SK-N-SH (cell line): ENCODE results near the gene SPDEF. TPM values are rescaled to one million over a fixed set of nuclear protein-coding genes. Genes with fewer than 3 reads are reported as not detected.

Source experiments
- CTCF ChIA-PET: fragments of 300-600, 350-600 bp; formaldehyde crosslinking; extraction: SDS; loops from one replicate; lab custom pipeline; 2021; lab: Yijun Ruan, JAX
- POLR2A ChIA-PET: fragments of 350-600 bp; sonication (Branson Sonifier 250); formaldehyde crosslinking; extraction: SDS; loops from one replicate; lab custom pipeline; 2020; ENCODE audit warnings: antibody characterized with exemption, inconsistent platforms; lab: Yijun Ruan, JAX
- DNase-seq: peaks from one replicate; pipeline ENCODE4 v3.0.0; 2012
- H2AFZ ChIP-seq: fragments of 200-600 bp; sonication (generic); 2 replicates; pipeline ENCODE4 v1.8.1; 2016; ENCODE audit warnings: antibody characterized with exemption, mild to moderate bottlenecking, low read depth
- H3F3A ChIP-seq: fragments of 200-600 bp; sonication (generic); replicated peaks from 2 replicates; pipeline ENCODE3; 2016; ENCODE audit warnings: antibody characterized with exemption, mild to moderate bottlenecking; ENCODE audit not compliant: insufficient read depth
- H3K27ac ChIP-seq, 2 experiments: fragments of 200-500 bp in 1 of 2; fragments of 200-600 bp in 1 of 2; sonication (Bioruptor generic) in 1 of 2; sonication (generic), shearing (Covaris generic) in 1 of 2; 2 replicates each; pipeline versions ENCODE4 v1.5.1 to v1.6.1; 2014 to 2016; ENCODE audit warnings: low read depth in 2 of 2, inconsistent platforms in 1 of 2, low read length in 1 of 2, mild to moderate bottlenecking in 1 of 2, mixed read lengths in 1 of 2
- H3K27me3 ChIP-seq: fragments of 200-600 bp; sonication (generic), shearing (Covaris generic); 2 replicates; pipeline ENCODE4 v1.6.1; 2016; ENCODE audit warnings: mixed run types; ENCODE audit not compliant: insufficient read depth
- H3K36me3 ChIP-seq, 2 experiments: fragments of 200-500 bp in 1 of 2; fragments of 200-600 bp in 1 of 2; sonication (Bioruptor generic) in 1 of 2; sonication (generic) in 1 of 2; replicated peaks in 1 of 2; 2 replicates each; pipeline versions ENCODE3 to v1.5.1; 2014 to 2016; ENCODE audit warnings: low read length in 1 of 2, mild to moderate bottlenecking in 1 of 2; ENCODE audit not compliant: insufficient read depth in 2 of 2, control insufficient read depth in 1 of 2
- H3K4me1 ChIP-seq, 2 experiments: fragments of 200-500 bp in 1 of 2; fragments of 200-600 bp in 1 of 2; sonication (Bioruptor generic) in 1 of 2; sonication (generic), shearing (Covaris generic) in 1 of 2; 2 replicates each; pipeline versions ENCODE4 v1.5.1 to v1.6.1; 2014 to 2016; ENCODE audit warnings: low read depth in 1 of 2, low read length in 1 of 2, mixed run types in 1 of 2; ENCODE audit not compliant: insufficient read depth in 2 of 2, control insufficient read depth in 1 of 2
- H3K4me2 ChIP-seq: fragments of 200-600 bp; sonication (generic), shearing (Covaris generic); 2 replicates; pipeline ENCODE4 v1.6.1; 2017; ENCODE audit warnings: mixed run types
- H3K4me3 ChIP-seq, 2 experiments: fragments of 200-500 bp in 1 of 2; fragments of 200-600 bp in 1 of 2; sonication (Bioruptor generic) in 1 of 2; sonication (generic), shearing (Covaris generic) in 1 of 2; 2 replicates each; pipeline versions ENCODE4 v1.5.1 to v1.8.1; 2014 to 2016; ENCODE audit warnings: low read depth in 2 of 2, inconsistent platforms in 1 of 2, low read length in 1 of 2, mild to moderate bottlenecking in 1 of 2, mixed read lengths in 1 of 2, moderate library complexity in 1 of 2
- H3K79me2 ChIP-seq: fragments of 200-600 bp; sonication (generic); 2 replicates; pipeline ENCODE4 v1.8.1; 2017; ENCODE audit warnings: mild to moderate bottlenecking; ENCODE audit not compliant: insufficient read depth
- H3K9ac ChIP-seq: fragments of 200-600 bp; sonication (generic); 2 replicates; pipeline ENCODE4 v1.6.1; 2017; ENCODE audit warnings: mixed run types
- H3K9me2 ChIP-seq: fragments of 200-600 bp; sonication (generic); 2 replicates; pipeline ENCODE4 v1.6.1; 2017; ENCODE audit warnings: mixed run types
- H3K9me3 ChIP-seq: fragments of 200-600 bp; sonication (generic); 2 replicates; pipeline ENCODE4 v1.6.1; 2017; ENCODE audit warnings: mixed run types, mild to moderate bottlenecking, moderate library complexity
- H4K20me1 ChIP-seq: fragments of 200-600 bp; sonication (generic); 2 replicates; pipeline ENCODE4 v1.6.1; 2017; ENCODE audit warnings: mild to moderate bottlenecking, mixed run types; ENCODE audit not compliant: insufficient read depth
- ELF1 ChIP-seq: IDR thresholded peaks from 2 replicates; pipeline ENCODE4 v1.4.0; 2012
- EP300 ChIP-seq, 2 experiments: IDR thresholded peaks; 2 replicates each; pipeline versions ENCODE4 v1.4.0 to v1.6.1; 2012; ENCODE audit warnings: borderline replicate concordance in 1 of 2, low read depth in 1 of 2, low read length in 1 of 2
- EZH2phosphoT487 ChIP-seq: fragments of 200-600 bp; sonication (generic); IDR thresholded peaks from 2 replicates; pipeline ENCODE4 v1.6.1; 2017; ENCODE audit warnings: low read depth, mixed run types, mild to moderate bottlenecking, antibody characterized with exemption, moderate library complexity, borderline replicate concordance
- FOSL2 ChIP-seq: IDR thresholded peaks from 2 replicates; pipeline ENCODE4 v1.4.0; 2012; ENCODE audit warnings: low read depth, mild to moderate bottlenecking, moderate library complexity, borderline replicate concordance
- FOXJ3 ChIP-seq: sonication (generic); formaldehyde crosslinking; IDR thresholded peaks from 2 replicates; pipeline ENCODE4 v1.5.1; 2020; ENCODE audit warnings: mild to moderate bottlenecking, missing genetic modification reagents
- FOXM1 ChIP-seq: IDR thresholded peaks from 2 replicates; pipeline ENCODE4 v1.4.0; 2012; ENCODE audit warnings: low read depth, mild to moderate bottlenecking
- GABPA ChIP-seq: IDR thresholded peaks from 2 replicates; pipeline ENCODE4 v1.4.0; 2012; ENCODE audit warnings: low read depth, mild to moderate bottlenecking
- NFIC ChIP-seq: IDR thresholded peaks from 2 replicates; pipeline ENCODE4 v1.4.0; 2012; ENCODE audit warnings: borderline replicate concordance
- NRF1 ChIP-seq: IDR thresholded peaks from 2 replicates; pipeline ENCODE4 v1.6.1; 2012; ENCODE audit warnings: low read depth, mild to moderate bottlenecking, low read length
- PBX3 ChIP-seq: IDR thresholded peaks from 2 replicates; pipeline ENCODE4; 2012
- POLR2AphosphoS5 ChIP-seq: IDR thresholded peaks from 2 replicates; pipeline ENCODE4 v1.6.1; 2012; ENCODE audit warnings: low read depth, low read length
- REST ChIP-seq: IDR thresholded peaks from 2 replicates; pipeline ENCODE4 v1.6.1; 2012; ENCODE audit warnings: mild to moderate bottlenecking, low read depth, low read length, moderate library complexity
- RFX5 ChIP-seq: IDR thresholded peaks from 2 replicates; pipeline ENCODE4 v1.6.1; 2012; ENCODE audit warnings: mild to moderate bottlenecking, improper control_type of control experiment, low read length
- RXRA ChIP-seq: IDR thresholded peaks from 2 replicates; pipeline ENCODE4 v1.4.0; 2012; ENCODE audit warnings: low read depth, mild to moderate bottlenecking, borderline replicate concordance
- SIN3A ChIP-seq: IDR thresholded peaks from 2 replicates; pipeline ENCODE4 v1.6.1; 2012; ENCODE audit warnings: low read depth, mild to moderate bottlenecking, low read length, moderate library complexity, borderline replicate concordance
- SMC3 ChIP-seq: IDR thresholded peaks from 2 replicates; pipeline ENCODE4 v1.6.1; 2012; ENCODE audit warnings: low read depth, low read length, improper control_type of control experiment
- TEAD4 ChIP-seq: IDR thresholded peaks from 2 replicates; pipeline ENCODE4 v1.4.0; 2012; ENCODE audit warnings: mild to moderate bottlenecking, borderline replicate concordance; ENCODE audit not compliant: insufficient read depth
- USF2 ChIP-seq: fragments of 150-350 bp; IDR thresholded peaks from 2 replicates; pipeline ENCODE4 v1.6.1; 2017; ENCODE audit warnings: antibody characterized with exemption, low read length, low read depth, borderline replicate concordance
- YY1 ChIP-seq: IDR thresholded peaks from 2 replicates; pipeline ENCODE4 v1.4.0; 2012; ENCODE audit warnings: low read depth, mild to moderate bottlenecking
- ZBTB33 ChIP-seq: IDR thresholded peaks from 2 replicates; pipeline ENCODE4 v1.4.0; 2012; ENCODE audit warnings: low read depth, borderline replicate concordance
- WGBS: methylation state at CpG from one replicate; pipeline ENCODE4 v1.1.6; 2017; ENCODE audit warnings: low lambda C conversion rate; 5-methylcytosine and 5-hydroxymethylcytosine counted together
- polyA plus RNA-seq, 3 experiments: library from polyadenylated mRNA; depleted of rRNA; stranded (reverse); fragments of >200 nt; gene quantifications; 2 replicates each; pipeline ENCODE4 v1.2.3, GENCODE V29; 2012

SPDEF gene
- polyA plus RNA-seq, 1 of the 3 experiments (the other 2 are of a cell fraction), result 0.10 TPM

DNA sequence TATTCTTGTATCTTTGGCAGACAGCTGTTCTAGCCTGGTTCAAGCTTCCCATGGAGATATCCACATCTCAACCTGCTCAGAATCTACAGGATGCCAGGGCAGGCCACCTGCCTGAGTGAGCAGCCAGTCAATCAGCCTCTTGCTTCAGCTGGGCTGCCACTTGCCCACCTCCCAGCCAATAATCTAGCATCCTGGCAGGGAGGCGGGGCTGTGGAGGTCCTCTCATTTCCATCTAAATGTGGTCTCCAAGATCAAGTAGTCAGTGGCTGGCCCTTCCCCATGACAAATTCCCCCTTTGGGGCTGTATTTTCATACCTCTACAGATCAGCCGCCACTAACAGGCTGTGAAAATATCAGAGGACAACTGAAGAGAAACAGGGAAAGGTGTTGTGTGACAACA, 33.0 kb upstream of the SPDEF start (continued):
- TF ChIP-seq REST, result no peak

DNA sequence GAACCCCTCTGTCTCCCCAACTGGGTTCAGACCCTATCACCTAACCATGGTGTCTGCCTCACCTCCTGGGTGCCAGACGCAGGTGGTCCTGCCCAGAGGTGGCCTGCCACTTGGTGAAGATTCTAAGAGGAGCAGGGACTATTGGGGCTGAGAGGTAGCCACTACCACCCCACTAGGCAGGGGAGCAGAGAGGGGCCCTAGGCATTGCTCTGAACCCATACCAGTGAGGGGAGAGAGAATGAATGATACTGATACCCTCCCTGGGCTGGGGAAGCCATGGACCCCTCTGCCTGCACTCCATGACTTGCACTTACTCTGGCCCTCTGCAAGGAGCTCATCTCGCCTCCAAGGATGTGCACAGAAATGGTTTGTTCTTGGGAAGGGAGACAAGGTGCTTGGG, 31.7 kb upstream of the SPDEF start:
- H3K36me3 ChIP-seq, result peaks cover 0 to 12% of the 10 kb centered on the region in 2 experiments
- DNase-seq, result no peak
- H3K4me1 ChIP-seq, result peaks cover 0 to 3% of the 10 kb centered on the region in 2 experiments; a peak in 1 of 4 replicates
- no peak for TF ChIP-seq USF2
- TF ChIP-seq RFX5, result no peak
- no peak for TF ChIP-seq GABPA
- no peak for TF ChIP-seq POLR2AphosphoS5
- TF ChIP-seq NFIC, result no peak
- TF ChIP-seq TEAD4, result no peak
- no peak for TF ChIP-seq SIN3A
- TF ChIP-seq EZH2phosphoT487, result no peak
- no peak for TF ChIP-seq ELF1
- H3K27me3 ChIP-seq, result no peaks in the 10 kb centered on the region
- 86% methylated on average over 1 of the region's 2 CpGs for WGBS
- no peak overlapping the region for H3K4me2 ChIP-seq
- peaks cover 11% of the 10 kb centered on the region for H4K20me1 ChIP-seq
- no peak overlapping the region for H3K27ac ChIP-seq
- no peak overlapping the region for H3K9ac ChIP-seq
- H2AFZ ChIP-seq, result no peak overlapping the region
- H3K9me3 ChIP-seq, result no peaks in the 10 kb centered on the region
- H3K4me3 ChIP-seq, result no peak overlapping the region
- H3F3A ChIP-seq, result no peaks in the 10 kb centered on the region
- H3K79me2 ChIP-seq, result peaks cover 26% of the 10 kb centered on the region; the same call in 1 of the 2 replicates
- H3K9me2 ChIP-seq, result no peaks in the 10 kb centered on the region
- ChIA-PET POLR2A (no interaction called here), CTCF (interaction anchor here (1.1 to 1.2 kb wide), 3 partner anchors 21 to 338 kb away, joined by 3 to 9 read pairs (median 3); no protein-coding TSS in a partner anchor)

DNA sequence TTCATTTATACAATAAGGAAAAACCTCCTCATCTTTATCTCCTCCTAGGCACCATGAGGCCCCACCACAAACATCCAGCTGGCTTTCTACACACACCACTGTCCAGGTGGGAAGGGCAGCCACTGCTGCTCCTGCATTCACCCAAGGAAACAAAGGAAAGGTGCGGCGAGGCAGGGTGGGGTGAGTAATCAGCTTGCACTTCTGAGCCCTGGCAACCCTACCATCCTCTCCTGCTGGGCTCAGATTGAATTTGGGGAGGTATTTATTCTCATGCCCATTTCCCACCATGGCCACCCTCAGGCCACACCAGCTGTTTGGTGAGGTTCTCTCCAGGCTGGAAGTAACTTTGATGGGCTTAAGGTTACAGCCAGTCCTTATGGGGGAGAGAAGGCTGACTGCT, 31.2 kb upstream of the SPDEF start:
- 100% methylated on average over 2 of the region's 2 CpGs for WGBS
- peaks cover 11% of the 10 kb centered on the region for H4K20me1 ChIP-seq
- no peak for TF ChIP-seq EP300 (IDR thresholded peaks at IDR 0.05; ENCODE audit: borderline replicate concordance in 1 of 2, low read depth in 1 of 2, low read length in 1 of 2)
- TF ChIP-seq PBX3, result no peak
- no peak for TF ChIP-seq NRF1
- TF ChIP-seq FOXJ3, result no peak
- TF ChIP-seq FOSL2, result no peak
- no peak for TF ChIP-seq FOXM1
- TF ChIP-seq SMC3, result no peak
- no peak for TF ChIP-seq ZBTB33
- no peak for TF ChIP-seq YY1
- TF ChIP-seq RXRA, result no peak
- TF ChIP-seq EZH2phosphoT487, result no peak

More for the DNA sequence above, 31.2 kb upstream of the SPDEF start:
- CTCF ChIA-PET, result interaction anchor here (1.1 kb wide), 2 partner anchors 22 to 60 kb away, joined by 3 to 4 read pairs; no protein-coding TSS in a partner anchor
- no peak for DNase-seq
- Histone ChIP-seq H3K27ac (no peak overlapping the region), H3K4me2 (no peak overlapping the region), H3F3A (no peaks in the 10 kb centered on the region), H3K9me2 (no peaks in the 10 kb centered on the region), H3K4me1 (peaks cover 0 to 3% of the 10 kb centered on the region in 2 experiments; a peak in 1 of 4 replicates), H3K27me3 (no peaks in the 10 kb centered on the region), H3K4me3 (no peak overlapping the region), H2AFZ (no peak overlapping the region), H3K79me2 (peaks cover 21% of the 10 kb centered on the region; the same call in 1 of the 2 replicates), H3K9me3 (no peaks in the 10 kb centered on the region), H3K36me3 (peaks cover 0 to 12% of the 10 kb centered on the region in 2 experiments), H3K9ac (no peak overlapping the region)
- POLR2A ChIA-PET, result no interaction called here
